Cardiac muscle cell (in vitro differentiated cells and primary cell): ENCODE results near the gene ING5. TPM values are rescaled to one million over a fixed set of nuclear protein-coding genes. Genes with fewer than 3 reads are reported as not detected.

Experiments
- DNase-seq, 2 donors: peaks; one replicate each; pipeline versions ENCODE4 v3.0.0 to v3.0.0-alpha.2; 2010 to 2017; ENCODE audit warnings: low read depth in 1 of 2, low spot score in 1 of 2
- H3K27ac ChIP-seq: fragments of 200-600 bp; sonication (generic); 2 replicates; pipeline ENCODE4 v1.5.1; 2016
- H3K27me3 ChIP-seq: fragments of 200-600 bp; sonication (generic); 2 replicates; pipeline ENCODE4 v1.6.0; 2016; ENCODE audit warnings: control low read depth
- H3K36me3 ChIP-seq: fragments of 200-600 bp; sonication (generic); 2 replicates; pipeline ENCODE4 v1.5.1; 2016; ENCODE audit warnings: control low read depth
- H3K4me1 ChIP-seq: fragments of 200-600 bp; sonication (generic); 2 replicates; pipeline ENCODE4 v1.8.1; 2017; ENCODE audit warnings: low read depth, mild to moderate bottlenecking, mixed run types
- H3K4me3 ChIP-seq: fragments of 200-600 bp; sonication (generic); 2 replicates; pipeline ENCODE4 v1.5.1; 2016; ENCODE audit warnings: mild to moderate bottlenecking
- H3K9me3 ChIP-seq: fragments of 200-600 bp; sonication (generic); 2 replicates; pipeline ENCODE4 v1.5.1; 2017; ENCODE audit warnings: low read depth, mild to moderate bottlenecking, control low read depth
- CTCF ChIP-seq: IDR thresholded peaks from 2 replicates; pipeline ENCODE4 v1.5.1; 2012; ENCODE audit warnings: low read depth, mild to moderate bottlenecking, low read length
- polyA plus RNA-seq: library from polyadenylated mRNA; unstranded; fragments of >200 nt; fragmentation: Nextera tagmentation; extraction: Ambion mirVana; gene quantifications from 2 replicates; pipeline ENCODE4 v1.2.1, GENCODE V29; 2016
- total RNA-seq: library from RNA; depleted of rRNA; stranded (reverse); fragments of >200 nt; gene quantifications from 2 replicates; pipeline ENCODE4 v1.2.3, GENCODE V29; 2016

Gene ING5
- total and polyA plus RNA-seq, 2 experiments from 2014 or later: 16.3 to 53.6 TPM

GRCh38 chr2:241777170-241777685 is 75.4 kb downstream of the ING5 start:
- no peaks in the 10 kb centered on the region for H3K36me3 ChIP-seq
- no peaks in the 10 kb centered on the region for H3K27me3 ChIP-seq
- no peaks in the 10 kb centered on the region for H3K9me3 ChIP-seq
- no peak for TF ChIP-seq CTCF
- H3K27ac ChIP-seq: no peak overlapping the region
- H3K4me1 ChIP-seq: no peaks in the 10 kb centered on the region
- DNase-seq: no peak
- H3K4me3 ChIP-seq: no peak overlapping the region

- Histone ChIP-seq H3K9me3 (no peaks in the 10 kb centered on the region), H3K36me3 (no peaks in the 10 kb centered on the region), H3K4me3 (no peak overlapping the region), H3K4me1 (no peaks in the 10 kb centered on the region), H3K27ac (no peak overlapping the region), H3K27me3 (no peaks in the 10 kb centered on the region)
- TF ChIP-seq CTCF: no peak
- no peak for DNase-seq
Measured at GRCh38 chr2:241777686-241778627, 76.1 kb downstream of the ING5 start.

Other genes starting within 250 kb of the ING5 start
- gene STK25, start 193.5 kb upstream of the ING5 start, total RNA-seq: 360 and 422 TPM in 2 replicates
- 295 and 302 TPM in 2 replicates for gene STK25, start 193.5 kb upstream of the ING5 start, polyA plus RNA-seq
- 45.8 and 47.5 TPM in 2 replicates for gene BOK, start 143.3 kb upstream of the ING5 start, total RNA-seq
- 27.2 and 32.2 TPM in 2 replicates for gene BOK, start 143.3 kb upstream of the ING5 start, polyA plus RNA-seq
- gene THAP4, start 64.9 kb upstream of the ING5 start, total RNA-seq: 93.0 and 101 TPM in 2 replicates
- 82.0 and 113 TPM in 2 replicates for gene THAP4, start 64.9 kb upstream of the ING5 start, polyA plus RNA-seq
- 62.4 and 105 TPM in 2 replicates for gene ATG4B, start 64.3 kb upstream of the ING5 start, total RNA-seq
- 110 and 140 TPM in 2 replicates for gene ATG4B, start 64.3 kb upstream of the ING5 start, polyA plus RNA-seq
- 31.1 and 47.7 TPM in 2 replicates for gene DTYMK, start 15.2 kb upstream of the ING5 start, total RNA-seq
- gene DTYMK, start 15.2 kb upstream of the ING5 start, polyA plus RNA-seq: 72.7 and 85.3 TPM in 2 replicates
- 19.4 and 26.8 TPM in 2 replicates for gene D2HGDH, start 32.6 kb downstream of the ING5 start, total RNA-seq
- gene D2HGDH, start 32.6 kb downstream of the ING5 start, polyA plus RNA-seq: 23.4 and 24.6 TPM in 2 replicates
- 0.18 and 1.2 TPM in 2 replicates for gene GAL3ST2, start 74.8 kb downstream of the ING5 start, total RNA-seq
- gene GAL3ST2, start 74.8 kb downstream of the ING5 start, polyA plus RNA-seq: not detected in 2 replicates
- 0.56 and 1.8 TPM in 2 replicates for gene NEU4, start 107.2 kb downstream of the ING5 start, total RNA-seq
- 0.13 and 1.6 TPM in 2 replicates for gene NEU4, start 107.2 kb downstream of the ING5 start, polyA plus RNA-seq
- not detected in 2 replicates for gene PDCD1, start 156.9 kb downstream of the ING5 start, total RNA-seq
- gene PDCD1, start 156.9 kb downstream of the ING5 start, polyA plus RNA-seq: not detected in 2 replicates
- not detected in 2 replicates for gene RTP5, start 167.7 kb downstream of the ING5 start, total RNA-seq
- gene RTP5, start 167.7 kb downstream of the ING5 start, polyA plus RNA-seq: not detected in 2 replicates